Psoas muscle (tissue), 8 donors: ENCODE data around the gene UBXN1. TPM values are rescaled to one million over a fixed set of nuclear protein-coding genes. Genes with fewer than 3 reads are reported as not detected.

Experiments
- ATAC-seq, 4 donors: fragments of 200-7000 bp; cut with Tn5 transposase; one replicate each; pipeline ENCODE4 v1.9.1; 2020; ENCODE audit warnings: moderate library complexity in 3 of 4, mild to moderate bottlenecking in 2 of 4
- DNase-seq, 2 donors: peaks; one replicate each; pipeline ENCODE4 v3.0.0-alpha.2; 2020
- H3K27ac ChIP-seq: fragments of 200-600 bp; one replicate; pipeline ENCODE4 v1.8.0; 2022
- H3K27me3 ChIP-seq, 3 donors: fragments of 200-600 bp in 1 of 3; one replicate each; pipeline versions ENCODE4 v1.6.1 to v1.8.0; 2013 to 2022; ENCODE audit warnings: low read length in 2 of 3, mild to moderate bottlenecking in 2 of 3, moderate library complexity in 1 of 3; ENCODE audit not compliant: insufficient read depth in 3 of 3
- H3K36me3 ChIP-seq, 2 donors: fragments of 200-600 bp in 1 of 2; one replicate each; pipeline versions ENCODE4 v1.6.1 to v1.8.0; 2013 to 2022; ENCODE audit warnings: low read depth in 1 of 2, mild to moderate bottlenecking in 1 of 2, moderate library complexity in 1 of 2; ENCODE audit not compliant: insufficient read depth in 1 of 2
- H3K4me1 ChIP-seq: fragments of 200-600 bp; one replicate; pipeline ENCODE4 v1.8.0; 2022
- H3K4me3 ChIP-seq: fragments of 200-600 bp; one replicate; pipeline ENCODE4 v1.8.0; 2022; ENCODE audit warnings: mild to moderate bottlenecking
- H3K9me3 ChIP-seq: fragments of 200-600 bp; one replicate; pipeline ENCODE4 v1.8.0; 2022
- WGBS, 3 donors: extraction: QIAGEN DNeasy Blood & Tissue Kit; methylation state at CpG; one replicate each; pipeline versions ENCODE4 v1.1.6 to v1.1.7; 2013; 5-methylcytosine and 5-hydroxymethylcytosine counted together
- intact Hi-C, 2 donors: fragments of 100-400 bp; cut with DNase I; formaldehyde crosslinking; loops; one replicate each; pipeline versions ENCODE4 v1.11.0 to v1.14.2; 2022
- polyA plus RNA-seq, 3 donors: library from polyadenylated mRNA; stranded (reverse); fragments of 200-250 nt; gene quantifications; one replicate each; pipeline ENCODE4 v1.2.3, GENCODE V29; 2013
- total RNA-seq, 4 donors: library from RNA; stranded (reverse); fragmentation: NEBNext Ultra II Directional in 2 of 4; extraction: Animal tissue kit (Norgen Biotek cat#: 25700) in 2 of 4; gene quantifications; one replicate each; pipeline versions ENCODE4 v1.2.1 to v1.2.4, GENCODE V29; 2021 to 2023
- TF ChIP-seq, protein P1 (sequence below): fragments of 200-600 bp; IDR thresholded peaks from one replicate; pipeline ENCODE4 v1.8.0; 2022; ENCODE audit warnings: antibody characterized with exemption
- donor health status: healthy with polysubstance abuse.
- donor health status: DM: no; HTN: no; CAD: no; lungs with moderate emphysema.
- donor health status: Bipolar disorder and iron deficiency.
- donor health status: healthy.
- donor health status: DM: yes; HTN: yes; CAD: no.
- donor health status: DM: no; HTN: no; CAD: no.
- donor health status: DM: no; HTN: no; CAD: no.
- donor health status: DM: yes; HTN: yes; CAD: no.

Gene UBXN1
- total and polyA plus RNA-seq, 7 donors = 102 to 376 (median 204) TPM

DNA sequence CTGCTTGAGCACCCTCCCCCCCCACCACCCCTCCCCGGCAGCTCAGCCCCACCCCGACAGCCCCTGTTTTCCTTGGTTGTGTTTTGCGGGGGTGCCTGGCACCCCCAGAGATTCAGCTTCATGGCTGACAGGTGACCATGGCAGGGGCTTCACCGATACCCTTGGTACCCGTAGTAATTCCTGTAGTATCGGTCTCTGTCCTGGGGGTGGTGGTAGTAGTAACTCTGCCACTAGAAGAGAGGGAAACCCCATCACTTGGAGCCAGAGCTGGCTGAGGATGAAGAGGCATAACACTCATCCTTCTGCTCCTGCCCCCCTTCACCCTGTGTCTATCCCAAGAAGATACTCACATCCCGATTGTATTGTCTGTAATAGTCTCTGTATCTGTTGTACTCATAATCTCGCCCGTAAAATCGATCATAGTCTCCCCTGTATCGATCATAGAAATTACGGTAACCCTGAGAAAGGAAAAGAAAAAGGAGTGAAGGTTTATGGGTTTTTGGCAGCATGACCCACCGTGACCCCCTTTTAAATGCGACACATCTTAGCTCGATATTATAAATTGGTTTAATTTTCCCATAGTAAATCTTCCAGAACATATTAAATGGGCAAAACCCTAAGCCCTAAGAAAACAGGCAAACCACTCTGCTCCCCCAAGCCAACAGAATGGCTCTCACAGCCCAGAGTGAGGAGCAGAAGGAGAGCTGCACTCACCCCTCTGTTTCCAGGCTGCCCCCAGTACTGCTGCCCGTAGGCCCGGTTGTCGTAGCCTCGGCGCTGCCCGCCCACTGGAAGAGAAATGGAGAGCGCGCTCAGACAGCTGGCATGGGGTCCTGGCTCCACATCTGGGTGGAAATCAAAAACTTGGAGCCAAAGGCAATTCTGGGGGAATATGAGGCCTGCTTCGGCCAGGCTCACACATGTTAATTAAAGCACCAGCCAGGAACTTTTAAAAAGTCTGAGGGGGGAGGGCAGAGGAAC, 36.6 kb upstream of the UBXN1 start:
- H3K4me3 ChIP-seq = no peak overlapping the region
- intact Hi-C loops = no loop called here
- H3K27me3 ChIP-seq = no peaks in the 10 kb centered on the region
- DNase-seq (no peak), ATAC-seq (no peak)
- peaks cover 18% of the 10 kb centered on the region for H3K4me1 ChIP-seq
- WGBS, 3 donors = 81 to 87% (median 83%) methylated on average over 24 of the region's 24 CpGs
- H3K36me3 ChIP-seq = peaks cover 16 to 99% of the 10 kb centered on the region in 2 donors
- TF ChIP-seq, protein P1, sequence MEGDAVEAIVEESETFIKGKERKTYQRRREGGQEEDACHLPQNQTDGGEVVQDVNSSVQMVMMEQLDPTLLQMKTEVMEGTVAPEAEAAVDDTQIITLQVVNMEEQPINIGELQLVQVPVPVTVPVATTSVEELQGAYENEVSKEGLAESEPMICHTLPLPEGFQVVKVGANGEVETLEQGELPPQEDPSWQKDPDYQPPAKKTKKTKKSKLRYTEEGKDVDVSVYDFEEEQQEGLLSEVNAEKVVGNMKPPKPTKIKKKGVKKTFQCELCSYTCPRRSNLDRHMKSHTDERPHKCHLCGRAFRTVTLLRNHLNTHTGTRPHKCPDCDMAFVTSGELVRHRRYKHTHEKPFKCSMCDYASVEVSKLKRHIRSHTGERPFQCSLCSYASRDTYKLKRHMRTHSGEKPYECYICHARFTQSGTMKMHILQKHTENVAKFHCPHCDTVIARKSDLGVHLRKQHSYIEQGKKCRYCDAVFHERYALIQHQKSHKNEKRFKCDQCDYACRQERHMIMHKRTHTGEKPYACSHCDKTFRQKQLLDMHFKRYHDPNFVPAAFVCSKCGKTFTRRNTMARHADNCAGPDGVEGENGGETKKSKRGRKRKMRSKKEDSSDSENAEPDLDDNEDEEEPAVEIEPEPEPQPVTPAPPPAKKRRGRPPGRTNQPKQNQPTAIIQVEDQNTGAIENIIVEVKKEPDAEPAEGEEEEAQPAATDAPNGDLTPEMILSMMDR = no peak
- H3K27ac ChIP-seq = no peak overlapping the region
- no peaks in the 10 kb centered on the region for H3K9me3 ChIP-seq

GRCh38 chr11:62713343-62713742, 34.5 kb upstream of the UBXN1 start:
- ATAC-seq = no peak
- TF ChIP-seq, protein P1 = no peak
- H3K36me3 ChIP-seq = peaks cover 12 to 81% of the 10 kb centered on the region in 2 donors
- no peak for DNase-seq
- H3K27me3 ChIP-seq = no peaks in the 10 kb centered on the region
- H3K4me1 ChIP-seq = peaks cover 30% of the 10 kb centered on the region
- no peak overlapping the region for H3K4me3 ChIP-seq
- 73 to 94% (median 86%) methylated on average over 2 of the region's 2 CpGs for WGBS, 3 donors
- no peaks in the 10 kb centered on the region for H3K9me3 ChIP-seq
- intact Hi-C loops = no loop called here
- peak overlapping the region; percentile 64 for H3K27ac ChIP-seq

GRCh38 chr11:62712861-62713260, 34.0 kb upstream of the UBXN1 start:
- intact Hi-C loops = no loop called here
- no peak overlapping the region for H3K4me3 ChIP-seq
- H3K27ac ChIP-seq = peak overlapping the region; percentile 64
- TF ChIP-seq, protein P1 = no peak
- ATAC-seq (no peak), DNase-seq (no peak)
- no peaks in the 10 kb centered on the region for H3K27me3 ChIP-seq
- H3K9me3 ChIP-seq = no peaks in the 10 kb centered on the region
- 61 to 69% (median 69%) methylated on average over 3 of the region's 3 CpGs for WGBS, 3 donors
- H3K4me1 ChIP-seq = peaks cover 34% of the 10 kb centered on the region
- peaks cover 12 to 76% of the 10 kb centered on the region in 2 donors for H3K36me3 ChIP-seq

- Histone ChIP-seq H3K4me3 (no peak overlapping the region), H3K36me3 (peaks cover 12 to 71% of the 10 kb centered on the region in 2 donors), H3K4me1 (peaks cover 34% of the 10 kb centered on the region), H3K27ac (peak overlapping the region; percentile 64), H3K27me3 (no peaks in the 10 kb centered on the region), H3K9me3 (no peaks in the 10 kb centered on the region)
- TF ChIP-seq, protein P1 = no peak
- ATAC-seq (no peak), DNase-seq (no peak)
- intact Hi-C loops = no loop called here
- 72 to 84% (median 79%) methylated on average over 6 of the region's 6 CpGs for WGBS, 3 donors
Measured at GRCh38 chr11:62712276-62712812, 33.5 kb upstream of the UBXN1 start.
